GM19372 (cell line): ENCODE measurements around the gene RPL36A.

ENCODE experiments used
- ATAC-seq: cut with Tn5 transposase; IDR thresholded peaks from one replicate; pipeline ENCODE4 v1.9.1; 2021; ENCODE audit warnings: mild to moderate bottlenecking, low read depth, moderate library complexity; ENCODE audit not compliant: unreplicated experiment

RPL36A gene

DNA sequence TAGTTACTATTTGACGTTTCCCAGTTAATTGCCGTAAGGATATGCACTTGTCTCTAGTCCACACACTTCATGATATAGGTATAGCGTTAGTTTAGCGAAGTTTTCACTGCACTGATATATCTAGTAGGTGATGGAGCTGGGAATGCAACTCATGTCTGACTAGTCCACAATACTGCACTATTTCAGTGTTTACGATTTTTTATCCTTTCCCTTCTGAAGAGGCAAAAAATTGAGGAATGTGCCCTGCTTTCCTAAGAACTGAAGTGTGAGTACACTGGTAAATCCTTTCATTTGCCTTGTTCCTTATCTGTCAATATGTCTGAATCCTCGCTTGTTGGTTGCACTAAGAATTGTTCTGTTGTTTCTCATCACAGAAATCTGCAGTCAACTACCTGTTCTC lies 1.0 kb downstream of the RPL36A start:
- ATAC-seq: no peak

DNA sequence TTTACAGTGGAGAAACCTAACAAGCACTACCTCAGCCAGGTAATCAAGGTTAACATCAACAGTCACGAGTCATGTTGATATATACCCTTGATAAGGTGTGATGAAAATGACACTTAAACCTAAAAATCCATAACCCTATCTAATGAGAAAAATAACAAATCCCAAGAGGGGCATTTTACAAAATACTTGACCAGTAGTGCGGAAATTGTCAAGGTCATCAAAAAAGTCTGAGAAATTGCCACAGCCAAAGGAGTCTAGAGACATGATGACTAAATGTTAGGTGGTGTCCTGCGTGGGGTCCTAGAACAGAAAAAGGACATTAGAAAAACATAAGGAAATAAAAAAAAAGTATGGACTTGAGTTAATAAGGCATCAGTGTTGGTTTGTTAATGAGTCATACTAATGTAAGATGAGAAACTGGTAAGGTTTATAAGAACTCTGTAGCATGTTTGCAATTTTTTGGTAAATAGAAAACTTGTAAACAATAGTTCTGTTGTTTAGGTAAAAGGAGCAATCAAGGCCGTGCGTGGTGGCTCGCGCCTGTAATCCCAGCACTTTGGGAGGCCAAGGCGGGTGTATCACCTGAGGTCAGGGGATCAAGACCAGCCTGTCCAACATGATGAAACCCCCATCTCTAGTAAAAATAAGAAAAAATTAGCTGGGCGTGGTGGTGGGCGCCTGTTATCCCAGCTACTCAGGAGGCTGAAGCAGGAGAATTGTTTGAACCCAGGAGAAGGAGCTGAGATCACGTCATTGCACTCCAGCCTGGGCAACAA lies 2.9 kb downstream of the RPL36A start:
- ATAC-seq: no peak

DNA sequence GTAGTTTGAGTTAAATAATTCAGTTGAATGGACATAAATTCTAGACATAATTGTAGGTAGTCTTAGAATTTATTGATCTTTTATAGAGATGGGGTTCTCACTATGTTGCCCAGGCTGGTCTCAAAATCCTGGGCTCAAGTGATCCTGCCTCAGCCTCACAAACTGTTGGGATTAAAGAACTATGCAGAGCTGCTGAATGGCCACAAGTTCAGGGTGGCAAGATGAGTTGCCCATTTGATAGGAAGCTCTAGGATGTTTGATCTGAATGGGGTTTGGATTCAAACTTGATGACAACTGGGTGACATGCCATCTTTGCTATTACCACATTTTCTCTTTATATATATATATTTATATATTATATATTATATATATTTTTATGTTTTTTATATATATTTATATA lies 3.6 kb downstream of the RPL36A start:
- ATAC-seq: no peak

DNA sequence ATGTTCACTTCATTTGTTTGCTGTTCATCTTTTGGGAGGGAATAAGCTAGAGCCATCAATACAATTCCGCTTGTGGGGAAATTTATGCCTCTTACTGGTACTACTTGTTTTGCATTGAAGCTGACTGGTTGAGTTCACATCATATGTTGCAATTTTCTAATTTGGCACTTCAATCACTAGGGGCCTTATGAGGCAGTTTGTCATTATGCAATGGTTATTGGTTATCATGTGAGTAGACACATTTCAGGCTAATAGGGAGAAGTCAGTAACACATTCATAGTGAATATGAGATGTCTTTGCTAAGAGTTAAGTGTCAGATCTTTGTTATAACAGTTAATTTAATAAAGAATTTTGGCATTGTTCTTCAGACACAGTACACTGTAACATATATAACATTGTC lies 5.0 kb downstream of the RPL36A start:
- no peak for ATAC-seq

DNA sequence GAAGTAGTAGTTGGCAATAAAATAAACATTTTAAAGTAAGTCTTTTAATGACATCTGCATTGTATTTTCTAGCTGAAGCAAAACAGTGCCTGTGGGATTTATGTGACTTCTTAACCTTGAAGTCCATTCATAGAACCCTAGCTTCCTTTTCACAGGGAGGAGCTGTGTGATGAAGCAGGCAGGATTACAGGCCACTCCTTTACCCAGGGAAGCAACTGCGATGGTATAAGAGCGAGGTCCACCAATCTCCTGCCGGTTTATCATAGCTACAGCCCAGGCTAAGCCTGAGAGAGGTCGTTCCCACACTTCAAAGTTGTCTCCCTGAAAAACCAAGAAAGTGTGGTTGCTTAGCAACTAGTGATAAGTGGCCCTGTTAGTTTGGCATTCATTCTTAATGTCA lies 7.0 kb downstream of the RPL36A start:
- no peak for ATAC-seq

DNA sequence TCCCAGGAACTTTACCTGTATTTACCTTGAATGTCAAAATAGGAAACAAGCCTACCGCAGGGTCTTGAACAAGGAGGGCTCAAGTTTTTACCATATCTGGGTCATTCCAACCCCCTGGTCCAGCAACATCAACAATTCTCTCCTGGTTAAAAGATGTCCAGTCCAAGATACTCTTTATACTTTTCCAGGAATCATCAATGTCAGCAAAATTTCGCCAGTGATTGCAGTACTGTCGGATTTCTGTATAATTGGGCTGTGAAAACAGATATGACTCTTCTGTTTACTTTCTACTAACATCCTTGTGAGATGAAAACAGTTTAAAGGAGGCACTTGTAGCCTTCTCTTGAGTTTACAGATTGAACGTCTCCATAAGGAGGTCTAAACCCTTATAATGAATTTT lies 7.9 kb downstream of the RPL36A start:
- ATAC-seq: no peak

DNA sequence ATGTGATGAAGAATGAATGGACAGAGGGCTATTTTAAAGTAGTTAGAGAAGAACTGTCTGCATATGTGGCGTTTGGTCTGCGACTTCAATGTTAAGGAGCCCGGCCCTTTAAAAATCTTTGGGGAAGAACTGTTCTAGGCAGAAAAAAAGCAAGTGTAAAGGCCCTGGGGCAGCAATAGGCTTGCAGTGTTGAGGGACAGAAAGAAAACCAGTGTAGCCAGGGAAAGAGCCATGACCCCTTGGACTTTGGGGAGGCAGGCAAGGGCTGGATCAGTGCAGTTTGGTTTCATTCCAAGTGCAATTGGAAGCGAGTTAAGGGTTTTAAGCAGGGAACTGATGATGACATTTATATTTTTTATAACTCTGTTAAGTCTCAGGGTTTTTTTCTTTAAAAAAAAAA lies 9.0 kb downstream of the RPL36A start:
- ATAC-seq: no peak

DNA sequence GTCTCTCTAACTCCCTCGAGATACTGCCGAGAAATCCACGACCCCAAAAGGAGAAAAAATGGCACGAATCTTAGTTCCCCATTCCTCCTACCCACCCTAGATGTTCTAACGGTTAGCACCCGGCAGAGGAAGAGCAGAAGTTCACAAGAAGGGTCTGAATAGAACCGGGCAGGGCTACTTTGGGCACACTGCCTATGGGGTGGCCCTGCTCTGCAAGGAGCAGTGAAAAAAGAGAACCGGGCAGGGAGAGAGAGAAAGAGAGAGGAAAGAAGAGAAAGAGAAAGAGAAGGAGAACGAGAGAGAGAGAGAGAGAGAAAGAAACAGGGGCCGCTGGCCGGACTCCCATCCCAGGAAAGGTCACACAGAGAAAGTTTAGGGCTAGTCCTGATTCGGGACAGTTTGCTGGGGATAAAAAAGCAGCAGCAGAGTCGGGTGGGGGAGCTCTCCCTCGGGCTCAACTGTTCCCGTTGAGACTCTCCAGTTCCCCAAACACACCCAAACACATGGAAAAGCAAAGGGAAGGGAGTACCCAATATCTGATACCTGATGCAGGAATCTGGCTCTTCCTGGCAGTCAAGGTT lies 16.4 kb downstream of the RPL36A start:
- no peak for ATAC-seq

DNA sequence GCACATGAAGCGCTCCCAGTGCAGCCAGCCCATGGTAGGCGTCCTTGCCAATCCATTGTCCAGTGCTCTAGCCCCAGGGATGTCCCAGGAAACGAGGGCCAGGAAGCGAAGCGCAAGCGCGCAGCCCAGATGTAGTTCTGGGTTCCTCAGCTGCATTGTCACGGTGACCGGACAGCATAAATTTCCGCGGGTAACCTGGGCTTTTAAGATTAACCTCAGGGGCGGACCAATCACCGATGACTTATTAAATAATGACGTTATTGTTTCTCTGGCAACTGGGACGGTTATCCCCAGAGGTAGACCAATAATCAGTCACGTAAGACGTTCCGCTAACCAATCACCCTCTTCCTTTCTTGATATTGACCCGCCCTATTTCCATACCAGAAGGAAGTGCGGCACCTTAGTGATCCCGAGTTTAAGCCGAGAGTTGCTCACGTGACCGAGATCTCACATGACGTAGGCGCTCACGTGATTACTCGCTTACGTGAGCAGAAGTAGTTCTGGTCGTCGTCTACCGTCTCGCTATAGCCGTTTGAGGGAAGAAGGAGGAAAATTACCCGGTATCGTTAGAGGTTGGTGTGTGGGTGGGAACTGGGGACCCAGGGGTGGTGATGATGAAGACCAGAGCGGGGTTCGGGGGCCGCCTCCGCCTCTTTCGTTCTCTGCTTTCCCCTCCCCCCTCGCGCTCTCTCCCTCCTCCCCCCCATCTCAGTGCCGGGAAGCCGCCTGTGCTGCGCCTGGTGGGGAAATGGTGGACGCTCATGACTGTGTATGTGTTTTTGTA lies 17.1 kb downstream of the RPL36A start, which contains the start of the genes GLA and HNRNPH2:
GLA (minus strand) TSS at position 178 of the 784 bp plus-strand sequence; CDS start at position 156, 22 bp downstream.
HNRNPH2 (plus strand) TSS at position 475 of the 784 bp plus-strand sequence. CDS start 3,767 bp downstream, outside the sequence.
- peak; percentile 89 for ATAC-seq

DNA sequence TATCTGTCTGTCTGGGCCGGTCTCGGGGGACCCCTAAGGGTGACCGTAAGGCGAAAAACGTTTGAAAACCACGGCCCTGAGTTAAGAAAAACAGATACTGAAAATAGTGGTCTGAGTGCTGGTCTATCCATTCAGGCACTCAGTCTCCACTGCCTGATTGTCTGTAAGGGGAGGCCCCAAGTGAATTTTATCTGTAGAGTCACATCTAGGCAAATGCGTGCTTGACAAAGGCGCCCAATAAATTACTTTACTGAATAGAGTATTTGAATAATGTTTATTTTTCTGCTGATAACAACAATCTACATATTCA lies 17.7 kb downstream of the RPL36A start:
- ATAC-seq: no peak

DNA sequence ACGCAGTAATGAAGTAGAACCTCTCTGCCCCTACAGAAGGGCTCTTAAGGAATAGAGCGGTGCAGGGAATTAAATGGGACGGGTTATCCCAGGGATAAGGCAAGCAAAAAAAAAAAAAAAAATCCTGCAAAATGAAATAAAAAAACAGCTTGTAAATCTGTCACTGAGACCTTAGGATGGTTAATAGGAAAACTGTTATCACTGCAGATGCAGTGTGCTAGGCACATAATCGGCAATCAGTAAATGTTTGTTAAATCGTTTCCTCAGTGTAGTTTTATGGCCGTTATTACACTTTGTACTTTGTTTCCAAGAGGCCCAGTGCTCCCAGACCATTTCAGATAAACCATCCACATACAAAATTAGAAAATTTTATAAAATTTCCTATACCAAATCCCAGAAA lies 18.2 kb downstream of the RPL36A start:
- ATAC-seq: no peak

DNA sequence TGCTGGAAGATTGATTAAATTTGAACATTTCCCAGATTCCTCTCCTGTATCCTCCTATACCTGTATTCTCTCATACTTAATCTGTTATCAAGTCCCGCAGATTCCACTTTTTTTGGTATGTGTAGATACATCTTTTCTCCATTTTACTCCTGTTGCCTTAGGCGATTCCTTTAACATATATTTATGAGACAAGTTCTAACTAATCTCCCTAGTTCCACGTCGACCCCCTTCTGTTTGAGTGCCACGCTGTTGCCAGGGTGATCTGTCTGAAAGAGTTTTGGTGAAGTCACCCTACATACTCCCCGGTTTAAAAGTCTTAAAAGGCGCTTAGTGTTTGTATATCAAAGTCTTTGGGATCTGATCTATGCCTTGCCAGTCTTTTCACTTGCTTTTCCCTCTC lies 19.6 kb downstream of the RPL36A start:
- ATAC-seq: no peak

DNA sequence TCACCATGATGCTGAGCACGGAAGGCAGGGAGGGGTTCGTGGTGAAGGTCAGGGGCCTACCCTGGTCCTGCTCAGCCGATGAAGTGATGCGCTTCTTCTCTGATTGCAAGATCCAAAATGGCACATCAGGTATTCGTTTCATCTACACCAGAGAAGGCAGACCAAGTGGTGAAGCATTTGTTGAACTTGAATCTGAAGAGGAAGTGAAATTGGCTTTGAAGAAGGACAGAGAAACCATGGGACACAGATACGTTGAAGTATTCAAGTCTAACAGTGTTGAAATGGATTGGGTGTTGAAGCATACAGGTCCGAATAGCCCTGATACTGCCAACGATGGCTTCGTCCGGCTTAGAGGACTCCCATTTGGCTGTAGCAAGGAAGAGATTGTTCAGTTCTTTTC lies 21.2 kb downstream of the RPL36A start:
- no peak for ATAC-seq

DNA sequence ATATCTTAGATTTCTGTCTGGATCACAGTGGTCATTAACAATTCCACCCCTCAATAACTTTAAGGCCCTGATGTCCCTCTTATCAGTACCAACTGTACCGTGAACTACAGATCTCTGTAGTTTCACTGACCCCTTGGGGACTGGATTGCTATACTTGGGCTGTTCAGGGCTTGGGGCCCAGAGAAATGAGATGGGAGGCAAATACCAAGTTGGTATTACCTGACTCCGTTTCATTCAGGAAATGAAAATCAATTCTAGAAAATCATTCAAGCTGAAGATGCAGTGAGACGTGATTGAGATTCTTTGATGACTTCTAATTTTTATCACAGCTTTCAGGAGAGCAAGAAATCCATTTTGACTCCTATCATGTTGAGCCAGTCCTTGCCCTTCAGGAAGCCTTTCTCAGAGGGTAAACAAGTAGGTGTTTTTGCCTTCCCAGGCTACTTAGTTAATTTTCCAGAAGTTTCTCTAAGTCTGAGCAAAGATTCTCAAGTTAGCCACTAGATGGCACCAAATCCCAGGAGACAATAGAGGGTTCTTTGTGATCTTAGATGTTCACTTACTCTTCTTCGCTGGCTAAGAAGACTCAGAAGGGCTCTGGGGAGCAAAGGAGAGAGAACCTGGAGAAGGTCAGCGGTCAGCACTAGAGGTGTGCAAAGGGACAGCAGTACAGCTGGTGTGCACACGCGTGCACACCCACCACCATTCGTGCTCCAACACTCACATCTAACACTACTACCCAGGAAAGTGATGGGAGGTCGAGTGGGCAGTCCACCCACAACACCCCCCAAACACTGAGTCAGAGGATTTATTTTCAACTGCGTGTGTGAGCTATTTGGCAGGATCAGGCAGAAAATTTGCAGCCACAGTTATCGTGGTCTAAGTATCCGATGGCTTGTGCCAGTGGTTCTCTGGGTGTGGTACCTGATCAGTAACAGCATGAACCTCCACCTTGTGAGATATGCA lies 24.7 kb downstream of the RPL36A start:
- peak; percentile 62 for ATAC-seq

DNA sequence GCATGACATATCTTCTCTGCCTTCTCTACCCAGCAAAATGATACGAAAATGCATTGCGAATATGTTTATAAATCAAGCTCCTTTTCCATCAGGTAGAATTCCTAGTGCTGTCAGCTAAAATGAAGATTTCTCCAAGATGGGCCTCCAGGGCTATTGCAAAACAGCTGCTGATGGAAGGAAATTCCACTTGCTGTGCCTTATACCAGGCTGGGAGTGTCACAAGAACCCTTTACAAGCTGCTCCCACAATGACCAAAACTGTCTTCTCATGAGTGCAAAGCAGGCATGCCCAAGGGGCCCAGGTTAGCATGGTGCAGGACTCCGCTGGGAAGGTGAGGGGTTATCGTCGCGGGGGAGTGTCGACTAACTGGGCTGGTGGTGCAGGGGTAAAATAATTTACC lies 25.9 kb downstream of the RPL36A start:
- no peak for ATAC-seq

DNA sequence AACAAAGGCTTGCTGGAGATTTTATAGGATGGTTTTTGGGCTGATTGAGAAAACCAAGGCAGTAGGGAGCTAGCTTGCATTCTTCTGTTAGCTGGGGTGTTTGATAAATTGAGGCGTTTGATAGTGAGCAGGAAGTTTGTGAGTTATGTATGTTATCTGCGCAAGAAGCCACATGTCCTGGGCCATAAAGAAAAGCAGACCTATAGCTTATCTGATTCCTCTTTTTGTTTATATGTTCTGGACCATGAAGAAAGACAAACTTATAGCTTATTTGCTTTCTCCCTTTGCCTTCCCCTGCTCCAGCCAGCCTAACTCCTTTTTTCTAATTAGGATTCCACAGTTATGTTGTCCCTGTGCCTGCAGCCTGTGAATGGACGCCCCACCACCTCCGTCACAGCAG lies 26.4 kb downstream of the RPL36A start:
- no peak for ATAC-seq

DNA sequence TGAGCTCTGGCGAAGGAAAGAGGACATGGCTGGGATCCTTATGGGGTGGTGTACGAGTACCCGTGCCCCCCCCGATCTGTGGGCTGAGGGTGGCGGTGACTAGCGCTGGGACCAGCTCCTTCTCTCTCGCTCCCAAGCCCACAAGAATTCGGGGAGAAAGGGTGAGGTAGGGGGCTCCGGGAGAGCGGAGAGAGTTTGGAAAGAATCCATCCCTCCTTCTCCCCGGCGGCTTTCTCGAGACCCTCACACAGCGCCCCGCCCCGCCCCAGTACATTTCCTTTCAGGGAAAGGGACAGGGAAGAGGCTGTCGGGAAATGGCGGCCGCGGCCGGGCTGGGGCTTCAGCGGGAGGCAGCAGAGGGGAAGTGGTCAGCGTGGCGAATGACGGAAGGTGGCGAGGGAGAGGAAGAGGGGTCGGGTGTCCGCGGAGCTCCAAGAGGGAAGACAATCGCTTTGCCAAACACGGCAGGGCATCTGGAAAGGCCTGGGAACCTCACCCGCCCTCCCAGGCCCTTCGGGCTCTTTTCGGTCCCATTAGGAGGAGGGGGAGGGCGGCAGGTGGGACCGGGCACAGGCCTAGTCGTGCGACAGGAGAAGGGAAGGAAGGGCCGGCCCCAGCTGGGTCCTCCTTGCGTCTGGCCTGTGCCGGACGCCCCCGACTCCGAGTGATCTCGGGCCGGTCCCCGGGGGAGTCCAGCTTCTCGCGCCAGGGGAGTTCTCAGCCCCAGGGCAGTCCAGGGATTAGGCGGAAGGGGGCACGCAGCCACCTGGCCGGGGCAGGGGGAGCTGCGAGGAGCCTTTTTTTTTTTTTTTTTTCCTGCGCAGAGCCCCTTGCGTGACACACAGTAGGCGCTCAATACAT lies 27.4 kb downstream of the RPL36A start:
- no peak for ATAC-seq

DNA sequence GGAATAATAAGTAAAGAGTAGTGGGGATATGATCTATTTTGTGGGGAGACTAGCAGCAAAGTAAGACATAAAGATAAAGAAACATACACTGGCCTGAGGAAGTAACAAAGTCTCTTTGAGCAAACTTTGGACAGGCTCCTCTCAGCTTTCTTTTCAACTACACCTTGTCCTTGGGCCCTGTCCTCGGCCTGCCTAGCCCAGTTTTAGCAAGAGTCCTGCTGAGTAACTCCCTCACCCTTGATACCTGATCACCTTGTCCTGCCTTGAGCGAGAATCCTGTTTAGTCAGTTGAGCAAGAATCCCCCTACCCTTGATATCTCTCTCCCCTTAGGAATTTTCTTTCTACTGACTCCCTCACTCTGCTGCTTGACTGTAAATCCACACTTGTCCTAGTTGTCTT lies 28.7 kb downstream of the RPL36A start:
- ATAC-seq: no peak

DNA sequence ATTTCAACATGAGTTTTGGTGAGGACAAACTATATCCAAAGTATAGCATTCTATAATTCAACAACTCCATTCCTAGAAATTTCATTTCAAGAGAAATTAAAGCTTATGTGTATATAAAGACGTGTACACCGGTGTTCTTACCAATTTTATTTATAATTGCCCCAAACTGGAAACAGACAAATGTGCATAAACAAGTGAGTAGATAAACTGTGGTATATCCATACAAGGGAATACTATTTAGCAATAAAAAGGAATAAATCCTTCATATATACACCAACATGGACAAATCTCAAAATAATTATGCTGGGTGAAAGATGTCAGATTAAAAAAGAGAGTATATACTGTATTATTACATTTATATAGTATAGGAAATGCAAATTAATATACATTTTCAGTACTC lies 37.1 kb downstream of the RPL36A start:
- no peak for ATAC-seq

DNA sequence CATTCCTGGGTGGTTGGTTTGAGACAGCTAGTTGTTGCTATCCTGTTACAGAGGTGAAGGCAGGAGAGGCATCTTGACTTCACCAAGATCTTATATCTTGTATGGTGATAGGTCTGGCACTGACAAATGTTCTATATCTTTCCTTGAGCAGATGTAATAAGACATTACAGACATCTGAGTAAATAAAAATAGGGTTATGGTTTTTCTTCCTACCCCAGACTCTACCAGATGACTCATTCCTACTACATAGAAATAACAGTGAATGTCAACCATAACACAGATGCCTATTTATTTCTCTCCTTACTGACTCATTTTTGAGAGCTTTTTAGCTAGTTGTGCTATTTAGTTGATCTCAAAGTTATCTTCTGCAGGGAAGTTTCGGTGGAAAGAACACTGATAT lies 39.1 kb downstream of the RPL36A start:
- ATAC-seq: no peak
